Measurements from ENCODE around the gene KRTAP27-1.

DNA sequence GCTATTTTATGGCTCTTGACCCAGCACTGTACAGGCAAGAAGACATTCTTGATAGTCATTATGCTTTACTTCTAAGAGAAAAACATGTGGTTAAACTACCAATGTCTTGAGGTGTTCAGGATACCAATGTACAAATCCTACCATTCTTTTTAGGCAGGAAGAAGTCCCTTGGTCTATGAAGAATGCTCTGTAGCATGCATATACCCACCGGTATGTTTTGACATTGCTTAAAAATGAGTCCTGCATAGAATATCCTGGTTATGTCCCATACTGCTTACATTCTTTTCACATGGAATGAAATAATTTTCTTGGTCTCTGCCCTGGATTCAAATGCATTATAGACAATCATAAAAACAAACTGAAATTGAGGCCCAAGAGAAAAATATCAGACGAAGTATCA is 4.8 kb downstream of the KRTAP27-1 start:
- TF ChIP-seq EP300 (IDR thresholded peaks at IDR 0.05) (no peak), CTCF (IDR thresholded peaks at IDR 0.05) (no peak)
